Testis (tissue), 2 donors: ENCODE results near the gene TTYH2.

Source experiments
- POLR2A ChIP-seq: fragments of 450-650 bp; IDR thresholded peaks from one replicate; pipeline ENCODE4 v1.6.1; 2017; ENCODE audit warnings: antibody characterized with exemption, mild to moderate bottlenecking, moderate library complexity
- TF ChIP-seq, protein P1 (sequence below), 3 experiments: fragments of 450-650 bp in 2 of 3; fragments of 200-600 bp in 1 of 3; sonication (generic) in 1 of 3; IDR thresholded peaks; one replicate each; pipeline ENCODE4 v1.5.1; 2016 to 2019; ENCODE audit warnings: antibody characterized with exemption in 3 of 3, mild to moderate bottlenecking in 2 of 3, moderate library complexity in 1 of 3

DNA sequence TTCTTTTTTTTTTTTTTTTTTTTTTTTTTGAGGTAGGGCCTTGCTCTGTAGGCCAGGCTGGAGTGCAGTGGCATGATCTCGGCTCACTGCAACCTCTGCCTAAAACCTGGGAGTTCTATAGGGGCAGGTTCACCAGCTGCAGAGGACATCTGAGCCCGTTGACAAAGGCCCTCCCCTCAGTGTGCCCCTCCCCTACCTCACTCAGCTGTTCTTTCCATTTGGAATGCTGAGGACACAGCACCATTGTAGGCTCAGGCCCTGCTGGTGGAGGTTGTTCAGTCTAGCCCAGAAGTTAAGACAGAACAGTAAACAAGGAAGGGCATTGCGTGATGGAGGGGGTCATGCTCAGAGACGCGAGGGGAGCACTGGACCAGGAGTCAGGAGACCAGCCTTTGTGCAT is 90.8 kb downstream of the TTYH2 start:
- TF ChIP-seq, protein P1, sequence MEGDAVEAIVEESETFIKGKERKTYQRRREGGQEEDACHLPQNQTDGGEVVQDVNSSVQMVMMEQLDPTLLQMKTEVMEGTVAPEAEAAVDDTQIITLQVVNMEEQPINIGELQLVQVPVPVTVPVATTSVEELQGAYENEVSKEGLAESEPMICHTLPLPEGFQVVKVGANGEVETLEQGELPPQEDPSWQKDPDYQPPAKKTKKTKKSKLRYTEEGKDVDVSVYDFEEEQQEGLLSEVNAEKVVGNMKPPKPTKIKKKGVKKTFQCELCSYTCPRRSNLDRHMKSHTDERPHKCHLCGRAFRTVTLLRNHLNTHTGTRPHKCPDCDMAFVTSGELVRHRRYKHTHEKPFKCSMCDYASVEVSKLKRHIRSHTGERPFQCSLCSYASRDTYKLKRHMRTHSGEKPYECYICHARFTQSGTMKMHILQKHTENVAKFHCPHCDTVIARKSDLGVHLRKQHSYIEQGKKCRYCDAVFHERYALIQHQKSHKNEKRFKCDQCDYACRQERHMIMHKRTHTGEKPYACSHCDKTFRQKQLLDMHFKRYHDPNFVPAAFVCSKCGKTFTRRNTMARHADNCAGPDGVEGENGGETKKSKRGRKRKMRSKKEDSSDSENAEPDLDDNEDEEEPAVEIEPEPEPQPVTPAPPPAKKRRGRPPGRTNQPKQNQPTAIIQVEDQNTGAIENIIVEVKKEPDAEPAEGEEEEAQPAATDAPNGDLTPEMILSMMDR (IDR thresholded peaks at IDR 0.05), result no peak
- no peak for TF ChIP-seq POLR2A
